ENCODE measurements around the gene SENP2.
"Not testable (repeated sequence)": the region's sequence is repeated elsewhere in the genome, so short reads cannot be mapped to it uniquely, and the experiment has no call there.

SENP2 gene

DNA sequence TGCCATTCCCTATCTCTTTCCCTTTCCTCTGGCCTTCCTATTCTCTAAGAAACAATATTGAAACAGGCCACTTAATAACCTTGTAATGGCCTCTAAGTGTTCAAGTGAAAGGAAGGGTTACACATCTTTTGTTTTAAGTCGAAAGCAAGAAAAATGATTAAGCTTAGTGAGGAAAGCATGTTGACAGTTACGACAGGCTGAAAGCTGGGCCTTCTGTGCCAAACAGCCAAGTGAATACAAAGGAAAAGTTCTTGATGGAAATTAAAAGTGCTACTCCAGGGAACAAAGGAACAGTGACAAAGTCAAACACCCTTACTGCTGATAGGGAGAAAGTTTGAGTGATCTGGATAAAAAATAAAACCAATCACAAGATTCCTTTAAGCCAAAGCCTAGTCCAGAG is 54.2 kb downstream of the SENP2 start:
- no peak for DNase-seq (ENCODE audit: low spot score)
- TF ChIP-seq, protein P1, sequence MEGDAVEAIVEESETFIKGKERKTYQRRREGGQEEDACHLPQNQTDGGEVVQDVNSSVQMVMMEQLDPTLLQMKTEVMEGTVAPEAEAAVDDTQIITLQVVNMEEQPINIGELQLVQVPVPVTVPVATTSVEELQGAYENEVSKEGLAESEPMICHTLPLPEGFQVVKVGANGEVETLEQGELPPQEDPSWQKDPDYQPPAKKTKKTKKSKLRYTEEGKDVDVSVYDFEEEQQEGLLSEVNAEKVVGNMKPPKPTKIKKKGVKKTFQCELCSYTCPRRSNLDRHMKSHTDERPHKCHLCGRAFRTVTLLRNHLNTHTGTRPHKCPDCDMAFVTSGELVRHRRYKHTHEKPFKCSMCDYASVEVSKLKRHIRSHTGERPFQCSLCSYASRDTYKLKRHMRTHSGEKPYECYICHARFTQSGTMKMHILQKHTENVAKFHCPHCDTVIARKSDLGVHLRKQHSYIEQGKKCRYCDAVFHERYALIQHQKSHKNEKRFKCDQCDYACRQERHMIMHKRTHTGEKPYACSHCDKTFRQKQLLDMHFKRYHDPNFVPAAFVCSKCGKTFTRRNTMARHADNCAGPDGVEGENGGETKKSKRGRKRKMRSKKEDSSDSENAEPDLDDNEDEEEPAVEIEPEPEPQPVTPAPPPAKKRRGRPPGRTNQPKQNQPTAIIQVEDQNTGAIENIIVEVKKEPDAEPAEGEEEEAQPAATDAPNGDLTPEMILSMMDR (conservative IDR thresholded peaks at IDR 0.05; ENCODE audit: low read depth) = no peak
- CTCF ChIA-PET = no interaction called here
- POLR2A ChIA-PET (ENCODE audit: low non-redundant PET) = no interaction called here
- no peak overlapping the region for H3K27ac ChIP-seq

DNA sequence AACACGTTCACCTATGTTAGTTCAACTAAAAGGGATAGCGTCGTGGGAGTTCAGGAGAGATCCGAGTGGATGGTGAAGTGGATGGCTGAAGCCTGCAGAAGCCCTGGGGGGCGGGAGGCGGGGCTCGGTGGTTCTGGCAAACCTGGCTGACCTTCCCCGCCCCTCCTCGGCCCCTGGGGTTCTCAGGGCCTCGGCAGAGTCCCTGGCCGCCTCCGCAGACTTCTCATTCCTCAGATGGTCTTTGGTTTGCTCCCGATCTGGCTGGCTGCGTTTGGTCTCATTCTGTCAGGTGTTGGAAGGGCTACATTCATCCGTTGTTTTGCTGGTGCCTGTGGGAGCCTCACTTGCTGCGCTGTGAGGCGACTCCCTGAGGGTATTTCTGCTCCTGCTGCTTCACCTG is 59.1 kb downstream of the SENP2 start:
- H3K27ac ChIP-seq = peak overlapping the region; percentile 34; the same call in 1 of the 2 replicates
- POLR2A ChIA-PET (ENCODE audit: low non-redundant PET); CTCF ChIA-PET; DNase-seq (ENCODE audit: low spot score): not testable (repeated sequence)

DNA sequence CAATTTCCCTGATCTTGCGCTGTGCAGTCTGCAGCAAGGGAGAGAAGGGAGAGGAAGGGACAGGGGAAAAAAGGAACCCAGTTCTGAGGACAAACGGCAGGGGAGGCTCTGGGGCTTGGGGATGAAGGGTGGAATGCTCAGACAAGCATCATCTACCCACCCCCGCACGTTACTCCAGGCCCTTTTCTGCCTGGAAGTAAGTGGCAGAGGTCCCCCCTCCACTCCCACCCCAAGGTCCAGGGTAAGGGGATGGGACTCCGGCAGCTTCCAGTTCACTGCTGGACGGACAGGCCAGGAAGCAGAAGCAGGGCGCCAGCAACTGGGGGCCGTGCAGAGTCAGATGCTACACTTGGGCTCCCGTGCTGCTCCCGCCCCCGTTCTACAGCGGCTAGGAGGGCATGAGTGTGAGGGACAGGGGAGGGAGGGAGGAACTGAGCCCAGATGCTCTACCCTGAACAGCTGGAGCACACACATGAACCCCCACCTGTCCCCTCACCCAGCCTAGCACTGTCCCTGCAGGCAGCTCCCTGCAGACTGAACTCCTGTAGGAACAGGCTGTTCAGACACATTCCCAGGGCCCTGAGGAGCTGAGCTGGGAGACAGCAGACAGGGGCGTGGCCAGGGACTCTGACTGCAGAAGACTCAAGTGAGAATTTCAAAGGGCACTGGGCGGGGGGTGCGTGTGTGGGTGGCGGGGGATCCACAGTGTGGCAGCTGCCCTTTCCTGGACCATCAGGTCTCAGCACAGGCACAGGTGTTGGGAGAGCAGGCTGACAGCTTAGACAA is 59.7 kb downstream of the SENP2 start:
- peak overlapping the region; percentile 34 for H3K27ac ChIP-seq
- POLR2A ChIA-PET (ENCODE audit: low non-redundant PET) = no interaction called here
- TF ChIP-seq, protein P1 (conservative IDR thresholded peaks at IDR 0.05; ENCODE audit: low read depth) = no peak
- CTCF ChIA-PET = interaction anchor here (0.7 kb wide), 1 partner anchor 15 kb away, joined by 3 read pairs; no protein-coding TSS in a partner anchor
- DNase-seq (ENCODE audit: low spot score) = no peak

DNA sequence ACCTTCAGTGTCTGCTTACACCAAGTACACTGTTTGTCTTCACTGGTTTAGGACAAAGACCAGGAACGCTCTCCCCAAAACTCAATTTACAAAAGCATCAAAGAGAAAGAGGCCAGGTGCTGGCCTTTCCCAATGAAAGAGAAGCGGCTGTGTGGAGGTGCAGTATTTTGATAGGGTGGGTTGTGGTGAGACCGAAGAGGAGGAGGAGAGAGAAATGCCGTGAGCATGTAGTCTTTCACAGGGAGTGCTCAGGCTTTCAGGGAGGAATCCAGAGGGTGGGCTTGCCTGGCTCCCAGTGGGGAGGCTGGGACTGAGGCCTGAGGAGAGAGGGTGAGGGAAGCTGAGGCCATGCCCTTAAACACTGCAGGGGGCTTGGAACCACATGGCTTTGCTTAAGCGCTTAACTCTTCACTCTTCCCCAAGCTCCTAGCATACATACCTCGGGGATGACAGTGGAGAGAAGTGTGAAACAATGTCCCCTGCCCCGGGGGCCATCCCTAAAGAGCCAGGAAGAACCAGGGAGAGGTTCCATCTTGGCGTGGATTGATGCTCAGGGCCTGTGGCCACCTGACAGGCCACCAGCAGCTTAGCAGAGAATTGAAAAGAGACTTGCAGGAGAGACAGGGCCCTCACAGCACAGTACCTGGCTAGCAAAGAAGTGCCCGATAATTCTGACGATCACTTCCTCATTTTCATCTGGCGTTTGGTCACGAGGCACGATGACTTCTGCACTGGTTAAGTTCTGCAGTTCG is 60.5 kb downstream of the SENP2 start:
- TF ChIP-seq, protein P1 (conservative IDR thresholded peaks at IDR 0.05; ENCODE audit: low read depth) = no peak
- POLR2A ChIA-PET (ENCODE audit: low non-redundant PET) = no interaction called here
- peak overlapping the region; percentile 34 for H3K27ac ChIP-seq
- CTCF ChIA-PET = interaction anchor here (0.7 kb wide), 1 partner anchor 14 kb away, joined by 3 read pairs; no protein-coding TSS in a partner anchor
- DNase-seq (ENCODE audit: low spot score) = no peak

DNA sequence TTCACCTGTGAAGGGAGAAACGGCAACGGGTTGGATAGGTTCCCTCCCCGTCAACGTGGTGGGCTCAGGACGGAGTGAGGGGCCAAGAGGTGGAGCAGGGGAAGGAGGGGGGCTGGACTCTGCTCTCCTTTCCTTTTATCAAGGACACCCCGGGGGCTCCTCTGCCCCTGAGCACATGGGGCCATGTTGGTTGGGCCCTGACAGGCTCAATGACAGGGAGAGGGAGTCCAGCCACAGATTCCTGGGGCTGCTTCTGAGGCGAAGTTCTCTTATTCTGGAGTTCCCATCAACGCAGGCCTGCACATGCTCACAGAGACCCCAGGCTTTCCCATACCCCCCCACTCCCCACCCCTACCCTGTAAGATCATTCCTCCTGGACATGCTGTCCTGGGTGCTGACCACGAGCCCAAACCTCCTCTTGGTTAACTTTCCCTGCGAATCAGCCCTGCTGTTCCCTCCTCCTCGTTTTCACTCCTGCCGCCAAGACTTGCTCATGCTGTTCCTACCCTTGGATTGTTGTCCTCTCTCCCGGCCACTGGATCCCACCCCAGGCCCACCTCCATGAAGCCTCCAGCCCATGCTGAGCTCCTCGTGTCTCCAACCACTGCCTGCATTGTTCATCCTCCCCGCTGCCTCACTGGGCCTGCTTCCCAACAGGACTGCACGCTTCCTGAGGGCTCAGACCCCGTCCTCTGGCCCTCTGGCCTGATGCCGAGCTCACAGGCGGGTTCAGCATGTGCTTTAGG is 61.2 kb downstream of the SENP2 start:
- ChIA-PET POLR2A (ENCODE audit: low non-redundant PET) (no interaction called here), CTCF (no interaction called here)
- DNase-seq (ENCODE audit: low spot score) = no peak

DNA sequence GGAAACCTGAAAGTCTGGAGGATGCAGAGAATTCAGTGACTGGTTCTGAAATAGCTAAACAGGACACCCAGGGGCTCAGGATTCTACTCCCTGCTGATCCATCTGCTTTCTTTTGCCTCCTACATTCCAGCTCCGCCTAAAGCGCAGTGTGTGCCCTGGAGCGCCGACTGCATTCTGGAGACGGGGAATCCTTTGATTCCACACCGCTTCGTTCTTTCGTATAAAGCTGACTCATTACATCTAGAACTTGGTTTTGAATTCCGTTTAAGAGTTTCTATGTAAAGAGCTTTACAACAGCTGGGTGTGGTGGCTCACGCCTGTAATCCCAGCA is 61.8 kb downstream of the SENP2 start:
- POLR2A ChIA-PET (ENCODE audit: low non-redundant PET) = no interaction called here
- CTCF ChIA-PET = interaction anchor here (1.0 kb wide), 1 partner anchor 13 kb away, joined by 3 read pairs; no protein-coding TSS in a partner anchor
- H3K27ac ChIP-seq = peak overlapping the region; percentile 34
- TF ChIP-seq, protein P1 (conservative IDR thresholded peaks at IDR 0.05; ENCODE audit: low read depth) = no peak
- no peak for DNase-seq (ENCODE audit: low spot score)

More for the DNA sequence above, 61.2 kb downstream of the SENP2 start:
- H3K27ac ChIP-seq = peak overlapping the region; percentile 34
- TF ChIP-seq, protein P1 (conservative IDR thresholded peaks at IDR 0.05; ENCODE audit: low read depth) = no peak
